Activated gamma-delta T cell treated with anti-CD3 and anti-CD28 coated beads, Interleukin-2, amount 50 U/mL, for 16 hours (primary cell): Measurements from ENCODE around the gene KCNG2.

Experiments
- DNase-seq: peaks from one replicate; pipeline ENCODE4 v3.0.0-alpha.2; 2020; ENCODE audit warnings: low read depth

The KCNG2 gene

GRCh38 chr18:79784965-79785770 is 12.6 kb upstream of the KCNG2 start:
- no peak for DNase-seq

GRCh38 chr18:79785831-79786230 is 11.9 kb upstream of the KCNG2 start:
- DNase-seq, result no peak

GRCh38 chr18:79786304-79786703 is 11.4 kb upstream of the KCNG2 start:
- DNase-seq, result no peak

GRCh38 chr18:79786786-79787526 is 10.8 kb upstream of the KCNG2 start:
- no peak for DNase-seq

- no peak for DNase-seq
These were observed 10.2 kb upstream of the KCNG2 start for GRCh38 chr18:79787527-79787864.

- no peak for DNase-seq
These were observed 9.6 kb upstream of the KCNG2 start for GRCh38 chr18:79787865-79788733.

GRCh38 chr18:79788734-79789085 is 9.0 kb upstream of the KCNG2 start:
- DNase-seq, result no peak

GRCh38 chr18:79789091-79789891 is 8.4 kb upstream of the KCNG2 start:
- no peak for DNase-seq

GRCh38 chr18:79789901-79790890 is 7.5 kb upstream of the KCNG2 start:
- DNase-seq, result no peak

- DNase-seq, result no peak
These were observed 6.5 kb upstream of the KCNG2 start for GRCh38 chr18:79790996-79791972.

GRCh38 chr18:79792096-79792987 is 5.4 kb upstream of the KCNG2 start:
- DNase-seq, result no peak

- no peak for DNase-seq
These were observed 4.8 kb upstream of the KCNG2 start for GRCh38 chr18:79792988-79793355.

GRCh38 chr18:79794846-79795245 is 2.9 kb upstream of the KCNG2 start:
- no peak for DNase-seq

GRCh38 chr18:79795446-79795845 is 2.3 kb upstream of the KCNG2 start:
- no peak for DNase-seq

GRCh38 chr18:79796016-79796415 is 1.7 kb upstream of the KCNG2 start:
- no peak for DNase-seq

- no peak for DNase-seq
These were observed 970 bp upstream of the KCNG2 start for GRCh38 chr18:79796531-79797405.

GRCh38 chr18:79798346-79798998 is 734 bp downstream of the KCNG2 start:
- DNase-seq, result no peak
